ENCODE measurements around the gene CHRD. TPM values are rescaled to one million over a fixed set of nuclear protein-coding genes. Genes with fewer than 3 reads are reported as not detected.
"Not testable (repeated sequence)": the region's sequence is repeated elsewhere in the genome, so short reads cannot be mapped to it uniquely, and the experiment has no call there.

CHRD gene
- polyA plus RNA-seq, 1 donor = 18.7 TPM

DNA sequence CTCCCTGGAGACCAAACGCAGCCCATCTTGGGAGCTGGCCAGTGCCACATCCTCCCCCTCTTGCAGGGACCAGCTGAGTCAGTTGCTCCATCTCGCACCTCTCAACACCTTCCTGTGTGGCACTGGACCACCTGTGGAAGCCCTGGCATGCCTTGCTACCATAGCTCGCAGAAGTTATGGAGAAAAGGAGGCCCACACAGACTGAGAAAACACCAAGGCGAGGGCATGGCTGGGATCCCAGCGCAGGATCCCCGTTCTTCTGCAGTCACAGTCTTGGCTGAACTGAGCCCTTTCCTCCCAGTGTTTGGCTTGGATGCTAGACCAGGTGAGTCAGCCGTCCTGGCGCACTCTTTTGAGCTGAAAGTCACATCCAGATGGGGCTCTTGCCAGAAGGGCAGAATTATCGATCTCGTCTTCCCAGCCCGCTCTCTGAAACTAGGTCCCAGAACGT is 46.9 kb downstream of the CHRD start:
- DNase-seq = no peak

DNA sequence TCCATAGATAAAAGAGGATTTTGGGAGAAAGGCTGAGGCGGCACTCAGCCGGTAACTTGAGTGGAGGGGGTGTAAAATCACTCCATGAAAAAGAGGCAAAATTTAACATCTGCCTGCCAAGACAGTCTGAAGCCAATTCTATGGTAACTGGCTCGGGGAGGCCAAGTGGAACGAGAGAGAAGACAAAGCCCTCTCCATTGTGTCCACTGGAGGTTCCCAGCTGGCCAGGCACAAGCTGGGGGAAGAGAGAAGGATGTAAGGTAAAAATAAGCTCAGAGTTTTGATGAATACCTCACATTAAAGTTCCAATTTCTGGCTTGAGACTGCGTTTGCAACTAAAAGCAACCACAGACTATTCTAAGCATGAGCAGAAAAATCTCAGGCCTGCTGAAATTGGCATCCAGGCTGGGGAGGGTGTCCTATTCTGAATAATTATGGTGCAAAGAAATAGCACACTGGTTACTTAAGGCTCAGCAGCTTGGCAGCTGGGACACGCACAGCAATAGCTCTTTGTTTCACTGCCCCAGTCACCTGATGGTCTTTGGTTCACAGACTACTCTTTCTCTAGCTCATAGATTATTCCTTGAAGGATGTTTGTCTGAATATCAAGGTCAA is 48.8 kb downstream of the CHRD start:
- DNase-seq = no peak

DNA sequence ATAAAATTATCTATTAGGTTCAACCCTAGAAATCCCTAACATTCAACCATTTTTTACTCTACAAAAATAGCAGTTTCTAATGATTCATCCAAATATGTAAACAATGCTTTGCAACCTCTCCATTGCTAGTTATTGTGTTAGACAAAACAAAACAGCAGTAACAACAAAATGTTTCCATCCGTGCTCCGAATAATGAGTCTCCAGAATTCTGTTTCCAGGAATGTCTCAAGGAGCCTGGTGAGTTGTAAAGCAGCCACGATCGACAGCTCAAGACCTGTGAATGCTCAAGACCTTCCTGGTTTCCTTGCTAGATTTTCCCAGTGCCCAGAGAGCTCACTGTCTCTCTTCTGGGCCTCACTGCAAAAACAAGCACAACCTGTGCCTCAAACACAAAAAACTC is 49.9 kb downstream of the CHRD start:
- no peak for DNase-seq

DNA sequence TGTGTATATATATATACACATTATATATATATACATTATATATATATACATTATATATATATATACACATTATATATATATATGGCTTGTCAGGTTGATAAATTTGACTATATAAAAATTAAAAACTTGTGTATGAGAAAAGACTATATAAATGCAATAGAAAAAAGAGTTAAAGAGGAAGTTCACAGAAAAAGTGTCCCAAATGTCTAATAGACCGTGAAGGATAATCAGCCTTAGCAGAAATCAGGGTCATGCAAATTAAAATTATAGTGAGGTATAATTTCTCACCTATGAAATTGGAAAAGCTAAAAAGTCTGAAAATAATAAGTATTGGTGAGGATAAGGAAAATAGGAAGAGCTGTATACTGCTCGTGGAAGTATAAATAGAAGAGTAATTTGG is 51.1 kb downstream of the CHRD start:
- DNase-seq = no peak

DNA sequence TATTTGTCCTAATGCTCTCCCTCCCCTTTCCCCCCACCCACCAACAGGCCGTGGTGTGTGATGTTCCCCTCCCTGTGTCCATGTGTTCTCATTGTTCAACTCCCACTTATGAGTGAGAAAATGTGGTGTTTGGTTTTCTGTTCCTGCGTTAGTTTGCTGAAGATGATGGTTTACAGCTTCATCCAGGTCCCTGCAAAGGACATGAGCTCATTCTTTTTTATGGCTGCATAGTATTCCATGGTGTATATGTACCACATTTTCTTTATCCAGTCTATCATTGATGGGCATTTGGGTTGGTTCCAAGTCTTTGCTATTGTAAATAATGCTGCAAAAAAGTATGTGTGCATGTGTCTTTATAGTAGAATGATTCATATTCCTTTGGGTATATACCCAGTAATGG is 53.3 kb downstream of the CHRD start:
- not testable (repeated sequence) for DNase-seq

DNA sequence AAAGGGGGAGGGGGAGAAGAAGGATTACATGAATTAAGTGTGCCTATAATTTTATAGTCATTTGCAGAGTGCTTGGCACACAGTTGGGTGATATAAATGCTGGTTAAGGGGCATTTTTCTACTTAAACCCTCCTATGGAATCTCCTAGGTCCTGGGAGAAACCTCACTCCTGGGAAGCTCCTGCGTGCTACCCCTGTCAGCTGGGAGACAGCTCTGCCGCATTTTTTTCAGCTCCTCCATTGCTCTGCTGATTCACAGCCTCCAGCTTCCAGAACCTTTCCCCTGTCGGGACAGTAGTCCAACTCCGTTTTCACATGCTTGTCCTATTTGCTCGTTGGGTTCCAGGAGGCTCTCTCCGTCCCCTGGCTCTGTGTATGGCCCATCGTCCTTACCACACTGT is 59.2 kb downstream of the CHRD start:
- no peak for DNase-seq

Other genes starting within 250 kb of the CHRD start
- gene EIF2B5, start 244.7 kb upstream of the CHRD start, polyA plus RNA-seq (ENCODE audit: insufficient read length) = 41.3 TPM
- 97.4 TPM for gene DVL3, start 224.7 kb upstream of the CHRD start, polyA plus RNA-seq (ENCODE audit: insufficient read length)
- 175 TPM for gene AP2M1, start 205.2 kb upstream of the CHRD start, polyA plus RNA-seq (ENCODE audit: insufficient read length)
- gene ABCF3, start 193.9 kb upstream of the CHRD start, polyA plus RNA-seq (ENCODE audit: insufficient read length) = 51.5 TPM
- gene VWA5B2, start 150.5 kb upstream of the CHRD start, polyA plus RNA-seq (ENCODE audit: insufficient read length) = 0.63 TPM
- gene ALG3, start 131.1 kb upstream of the CHRD start, polyA plus RNA-seq (ENCODE audit: insufficient read length) = 25.5 TPM
- 1.0 TPM for gene EEF1AKMT4, start 130.4 kb upstream of the CHRD start, polyA plus RNA-seq (ENCODE audit: insufficient read length)
- gene CAMK2N2, start 118.5 kb upstream of the CHRD start, polyA plus RNA-seq (ENCODE audit: insufficient read length) = not detected
- gene ECE2, start 104.0 kb upstream of the CHRD start, polyA plus RNA-seq (ENCODE audit: insufficient read length) = not detected
- gene PSMD2, start 80.8 kb upstream of the CHRD start, polyA plus RNA-seq (ENCODE audit: insufficient read length) = 169 TPM
- gene EIF4G1, start 65.4 kb upstream of the CHRD start, polyA plus RNA-seq (ENCODE audit: insufficient read length) = 197 TPM
- 9.7 TPM for gene FAM131A, start 42.5 kb upstream of the CHRD start, polyA plus RNA-seq (ENCODE audit: insufficient read length)
- 4.8 TPM for gene CLCN2, start 18.4 kb upstream of the CHRD start, polyA plus RNA-seq (ENCODE audit: insufficient read length)
- gene POLR2H, start 18.3 kb upstream of the CHRD start, polyA plus RNA-seq (ENCODE audit: insufficient read length) = 42.2 TPM
- gene THPO, start 1.8 kb upstream of the CHRD start, polyA plus RNA-seq (ENCODE audit: insufficient read length) = 2.5 TPM
- gene EPHB3, start 181.7 kb downstream of the CHRD start, polyA plus RNA-seq (ENCODE audit: insufficient read length) = 42.4 TPM